Measurements from ENCODE around the gene DLG2.

The DLG2 gene

DNA sequence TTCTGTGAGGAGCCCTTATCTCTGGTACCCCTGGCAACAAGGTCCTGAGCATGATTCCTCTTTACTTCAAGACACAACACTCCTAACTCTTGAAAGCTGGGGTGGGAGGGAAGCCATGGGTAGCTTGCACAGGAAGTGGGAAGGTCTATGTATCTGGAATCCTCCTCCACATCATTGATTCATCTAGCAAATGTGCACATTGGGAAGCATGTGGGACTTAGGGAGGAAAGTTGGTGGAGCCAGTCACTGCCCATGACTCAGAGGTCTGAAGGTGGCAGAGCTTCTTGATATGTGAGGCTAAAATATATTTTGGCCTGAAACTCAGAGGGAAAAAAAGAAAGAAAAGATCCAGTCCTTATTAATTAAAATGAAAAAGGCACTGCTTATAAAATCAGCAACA, 1000.9 kb downstream of the DLG2 start:
- no peaks in the 10 kb centered on the region for H3K79me2 ChIP-seq (ENCODE audit: low read length)
- H2AFZ ChIP-seq (ENCODE audit: low read length): no peak overlapping the region
- H4K20me1 ChIP-seq (ENCODE audit: insufficient read depth, low read length): no peaks in the 10 kb centered on the region
- H3K9me3 ChIP-seq (replicated peaks; ENCODE audit: insufficient read depth, low read length): no peaks in the 10 kb centered on the region
- no peak overlapping the region for H3K4me3 ChIP-seq (ENCODE audit: low read length)
- H3K4me2 ChIP-seq (ENCODE audit: low read depth, low read length): no peak overlapping the region
- DNase-seq: no peak
- H3F3A ChIP-seq (ENCODE audit: insufficient read depth, low read length): no peaks in the 10 kb centered on the region
- no peaks in the 10 kb centered on the region for H3K27me3 ChIP-seq (replicated peaks; ENCODE audit: insufficient read depth, low read length)
- H3K9ac ChIP-seq (ENCODE audit: low read length): no peak overlapping the region
- H3K9me2 ChIP-seq (replicated peaks; ENCODE audit: insufficient read depth, low read length): no peaks in the 10 kb centered on the region
- TF ChIP-seq EZH2 (optimal IDR thresholded peaks at IDR 0.05; ENCODE audit: low read depth, low read length): no peak
- no peak for TF ChIP-seq EZH2phosphoT487 (IDR thresholded peaks at IDR 0.05; ENCODE audit: low read length)
- TF ChIP-seq, protein P1, sequence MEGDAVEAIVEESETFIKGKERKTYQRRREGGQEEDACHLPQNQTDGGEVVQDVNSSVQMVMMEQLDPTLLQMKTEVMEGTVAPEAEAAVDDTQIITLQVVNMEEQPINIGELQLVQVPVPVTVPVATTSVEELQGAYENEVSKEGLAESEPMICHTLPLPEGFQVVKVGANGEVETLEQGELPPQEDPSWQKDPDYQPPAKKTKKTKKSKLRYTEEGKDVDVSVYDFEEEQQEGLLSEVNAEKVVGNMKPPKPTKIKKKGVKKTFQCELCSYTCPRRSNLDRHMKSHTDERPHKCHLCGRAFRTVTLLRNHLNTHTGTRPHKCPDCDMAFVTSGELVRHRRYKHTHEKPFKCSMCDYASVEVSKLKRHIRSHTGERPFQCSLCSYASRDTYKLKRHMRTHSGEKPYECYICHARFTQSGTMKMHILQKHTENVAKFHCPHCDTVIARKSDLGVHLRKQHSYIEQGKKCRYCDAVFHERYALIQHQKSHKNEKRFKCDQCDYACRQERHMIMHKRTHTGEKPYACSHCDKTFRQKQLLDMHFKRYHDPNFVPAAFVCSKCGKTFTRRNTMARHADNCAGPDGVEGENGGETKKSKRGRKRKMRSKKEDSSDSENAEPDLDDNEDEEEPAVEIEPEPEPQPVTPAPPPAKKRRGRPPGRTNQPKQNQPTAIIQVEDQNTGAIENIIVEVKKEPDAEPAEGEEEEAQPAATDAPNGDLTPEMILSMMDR (IDR thresholded peaks at IDR 0.05; ENCODE audit: low read length): no peak
- no peak overlapping the region for H3K27ac ChIP-seq (ENCODE audit: low read length)
- H3K4me1 ChIP-seq (ENCODE audit: low read length): no peaks in the 10 kb centered on the region
- H3K36me3 ChIP-seq (replicated peaks; ENCODE audit: insufficient read depth, low read length): no peaks in the 10 kb centered on the region

DNA sequence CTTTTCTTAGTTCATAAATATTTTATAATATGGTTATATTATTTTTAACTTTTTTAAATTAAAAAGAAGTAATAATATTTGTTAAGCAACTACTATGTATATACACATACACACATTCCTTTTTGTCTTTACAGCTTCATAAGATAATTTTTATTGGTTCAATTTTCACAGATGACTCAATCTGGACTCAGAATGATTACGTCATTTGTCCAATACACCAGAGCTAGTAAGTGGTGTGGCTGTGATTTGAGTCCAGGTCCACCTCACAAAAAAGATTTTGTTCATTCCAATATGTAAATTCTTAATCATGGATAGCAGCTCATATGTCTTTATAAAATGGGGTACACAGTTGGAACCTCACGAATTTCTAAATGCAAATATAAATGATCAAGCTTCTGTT, 1014.5 kb downstream of the DLG2 start:
- no peaks in the 10 kb centered on the region for H3K79me2 ChIP-seq (ENCODE audit: low read length)
- H3F3A ChIP-seq (ENCODE audit: insufficient read depth, low read length): no peaks in the 10 kb centered on the region
- H3K9me3 ChIP-seq (replicated peaks; ENCODE audit: insufficient read depth, low read length): no peaks in the 10 kb centered on the region
- H3K9me2 ChIP-seq (replicated peaks; ENCODE audit: insufficient read depth, low read length): no peaks in the 10 kb centered on the region
- no peak overlapping the region for H3K4me2 ChIP-seq (ENCODE audit: low read depth, low read length)
- no peak overlapping the region for H2AFZ ChIP-seq (ENCODE audit: low read length)
- H4K20me1 ChIP-seq (ENCODE audit: insufficient read depth, low read length): no peaks in the 10 kb centered on the region
- no peaks in the 10 kb centered on the region for H3K4me1 ChIP-seq (ENCODE audit: low read length)
- no peaks in the 10 kb centered on the region for H3K27me3 ChIP-seq (replicated peaks; ENCODE audit: insufficient read depth, low read length)
- H3K4me3 ChIP-seq (ENCODE audit: low read length): no peak overlapping the region
- DNase-seq: no peak
- no peaks in the 10 kb centered on the region for H3K36me3 ChIP-seq (replicated peaks; ENCODE audit: insufficient read depth, low read length)
- H3K27ac ChIP-seq (ENCODE audit: low read length): no peak overlapping the region
- H3K9ac ChIP-seq (ENCODE audit: low read length): no peak overlapping the region
- no peak for TF ChIP-seq EZH2phosphoT487 (IDR thresholded peaks at IDR 0.05; ENCODE audit: low read length)
- TF ChIP-seq EZH2 (optimal IDR thresholded peaks at IDR 0.05; ENCODE audit: low read depth, low read length): no peak
- TF ChIP-seq, protein P1 (IDR thresholded peaks at IDR 0.05; ENCODE audit: low read length): no peak

DNA sequence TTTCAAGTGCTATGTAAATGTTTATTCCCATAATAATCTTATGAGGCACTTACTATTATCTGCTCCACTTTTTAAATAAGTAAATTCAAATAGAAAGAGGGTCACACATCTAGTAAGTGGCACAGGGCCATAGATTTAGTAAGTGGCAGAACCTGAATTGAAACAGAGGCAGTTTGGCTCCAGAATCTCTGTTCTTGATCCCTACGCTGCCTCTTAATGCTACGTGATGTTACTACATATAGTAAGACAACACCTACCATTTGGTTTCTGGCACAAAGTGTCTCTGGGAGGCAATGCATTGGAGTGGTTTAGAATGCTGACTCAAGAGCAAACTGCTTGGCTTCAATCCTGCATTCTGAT, 1018.3 kb downstream of the DLG2 start:
- TF ChIP-seq, protein P1 (IDR thresholded peaks at IDR 0.05; ENCODE audit: low read length): no peak
- no peak for TF ChIP-seq EZH2phosphoT487 (IDR thresholded peaks at IDR 0.05; ENCODE audit: low read length)
- TF ChIP-seq EZH2 (optimal IDR thresholded peaks at IDR 0.05; ENCODE audit: low read depth, low read length): no peak
- Histone ChIP-seq H4K20me1 (ENCODE audit: insufficient read depth, low read length) (no peaks in the 10 kb centered on the region), H3K9me3 (replicated peaks; ENCODE audit: insufficient read depth, low read length) (no peaks in the 10 kb centered on the region), H3K4me1 (ENCODE audit: low read length) (no peaks in the 10 kb centered on the region), H3K9me2 (replicated peaks; ENCODE audit: insufficient read depth, low read length) (no peaks in the 10 kb centered on the region), H3K4me2 (ENCODE audit: low read depth, low read length) (no peak overlapping the region), H3K36me3 (replicated peaks; ENCODE audit: insufficient read depth, low read length) (no peaks in the 10 kb centered on the region), H3F3A (ENCODE audit: insufficient read depth, low read length) (no peaks in the 10 kb centered on the region), H3K9ac (ENCODE audit: low read length) (no peak overlapping the region), H2AFZ (ENCODE audit: low read length) (no peak overlapping the region), H3K27me3 (replicated peaks; ENCODE audit: insufficient read depth, low read length) (no peaks in the 10 kb centered on the region), H3K4me3 (ENCODE audit: low read length) (no peak overlapping the region), H3K79me2 (ENCODE audit: low read length) (no peaks in the 10 kb centered on the region), H3K27ac (ENCODE audit: low read length) (no peak overlapping the region)
- DNase-seq: no peak

All from MM.1S (cell line).